HCT116 (cell line): ENCODE results near the gene TCF19.

Experiments
- CEBPB ChIP-seq: IDR thresholded peaks from 2 replicates; pipeline ENCODE4 v1.6.1; 2012; ENCODE audit warnings: low read depth
- EZH2 ChIP-seq: fragments of 200-600 bp; sonication (generic); IDR thresholded peaks from 2 replicates; pipeline ENCODE4 v1.6.1; 2017; ENCODE audit warnings: antibody characterized with exemption, mixed run types
- EZH2phosphoT487 ChIP-seq: fragments of 200-600 bp; IDR thresholded peaks from 2 replicates; pipeline ENCODE4 v1.6.1; 2018; ENCODE audit warnings: antibody characterized with exemption, borderline replicate concordance
- JUND ChIP-seq: IDR thresholded peaks from 2 replicates; pipeline ENCODE4 v1.6.1; 2012
- POLR2A ChIP-seq: IDR thresholded peaks from 2 replicates; pipeline ENCODE4 v1.7.0; 2011; ENCODE audit warnings: borderline replicate concordance; ENCODE audit not compliant: insufficient read depth, insufficient read length; ENCODE audit errors: extremely low read depth
- RAD21 ChIP-seq: IDR thresholded peaks from 2 replicates; pipeline ENCODE4 v1.6.1; 2012; ENCODE audit warnings: low read depth, mild to moderate bottlenecking
- SP1 ChIP-seq: IDR thresholded peaks from 2 replicates; pipeline ENCODE4 v1.6.1; 2012; ENCODE audit warnings: low read depth
- TCF7L2 ChIP-seq: IDR thresholded peaks from 2 replicates; pipeline ENCODE4 v1.7.0; 2011; ENCODE audit warnings: borderline replicate concordance, inconsistent platforms; ENCODE audit not compliant: insufficient read depth, insufficient read length; ENCODE audit errors: extremely low read depth
- YY1 ChIP-seq: IDR thresholded peaks from 2 replicates; pipeline ENCODE4 v1.6.1; 2011; ENCODE audit warnings: low read length, low read depth, moderate library complexity, mild to moderate bottlenecking; ENCODE audit not compliant: insufficient replicate concordance; ENCODE audit errors: extremely low read depth
- ZFX ChIP-seq: fragments of 450-650 bp; IDR thresholded peaks from 2 replicates; pipeline ENCODE4 v1.6.1; 2017
- TF ChIP-seq, protein P1 (sequence below), 3 experiments: fragments of 200-600 bp in 1 of 3; sonication (generic) in 1 of 3; IDR thresholded peaks in 2 of 3; conservative IDR thresholded peaks in 1 of 3; 2 replicates each; pipeline ENCODE4 v1.5.1; 2012 to 2017; ENCODE audit warnings: low read depth in 2 of 3, low read length in 2 of 3, antibody characterized with exemption in 1 of 3, borderline replicate concordance in 1 of 3, control low read depth in 1 of 3, mild to moderate bottlenecking in 1 of 3, mixed read lengths in 1 of 3, mixed run types in 1 of 3, moderate library complexity in 1 of 3; ENCODE audit not compliant: insufficient read depth in 1 of 3
- TF ChIP-seq, protein P2 (sequence below): IDR thresholded peaks from 2 replicates; pipeline ENCODE4 v1.6.1; 2012
- TF ChIP-seq, protein P3 (sequence below): IDR thresholded peaks from 2 replicates; pipeline ENCODE4 v1.6.1; 2012; ENCODE audit warnings: low read depth
- TF ChIP-seq, protein P4 (sequence below): IDR thresholded peaks from 2 replicates; pipeline ENCODE4 v1.6.1; 2012

DNA sequence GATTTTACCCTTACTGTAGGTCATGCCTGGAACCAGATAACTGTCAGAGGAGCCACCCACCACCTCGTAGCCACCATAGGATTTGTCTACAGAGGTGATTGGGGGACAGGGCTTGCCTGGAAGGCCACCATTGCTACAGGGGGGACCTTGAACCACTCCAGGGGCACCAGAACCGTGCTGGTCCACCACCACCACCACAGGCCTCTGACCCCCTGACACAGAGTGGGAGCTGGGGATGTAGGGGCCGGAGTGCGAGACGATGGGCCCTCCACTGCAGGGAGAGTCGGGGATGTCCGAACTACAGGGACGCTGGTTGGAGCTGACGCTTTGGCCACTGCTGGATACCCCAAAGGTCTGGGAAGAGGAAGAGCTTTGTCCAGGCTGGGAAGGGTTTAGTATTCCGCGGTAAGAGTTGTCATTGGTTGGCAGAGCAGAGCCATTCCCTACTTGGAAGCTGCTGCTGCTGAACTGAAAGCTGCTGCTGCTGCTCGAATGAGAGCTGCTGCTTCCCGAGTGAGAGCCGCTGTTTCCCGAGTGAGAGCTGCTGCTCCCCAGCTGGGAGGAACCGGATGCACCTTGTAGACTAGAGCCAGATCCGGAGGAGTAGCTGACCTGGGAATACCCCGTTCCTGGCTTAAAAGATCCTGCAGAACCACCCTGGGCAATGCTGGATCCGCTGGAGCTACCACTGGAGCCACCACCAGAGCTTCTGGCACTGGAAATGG lies 41.6 kb upstream of the TCF19 start:
- no peak for TF ChIP-seq ZFX
- TF ChIP-seq, protein P1, sequence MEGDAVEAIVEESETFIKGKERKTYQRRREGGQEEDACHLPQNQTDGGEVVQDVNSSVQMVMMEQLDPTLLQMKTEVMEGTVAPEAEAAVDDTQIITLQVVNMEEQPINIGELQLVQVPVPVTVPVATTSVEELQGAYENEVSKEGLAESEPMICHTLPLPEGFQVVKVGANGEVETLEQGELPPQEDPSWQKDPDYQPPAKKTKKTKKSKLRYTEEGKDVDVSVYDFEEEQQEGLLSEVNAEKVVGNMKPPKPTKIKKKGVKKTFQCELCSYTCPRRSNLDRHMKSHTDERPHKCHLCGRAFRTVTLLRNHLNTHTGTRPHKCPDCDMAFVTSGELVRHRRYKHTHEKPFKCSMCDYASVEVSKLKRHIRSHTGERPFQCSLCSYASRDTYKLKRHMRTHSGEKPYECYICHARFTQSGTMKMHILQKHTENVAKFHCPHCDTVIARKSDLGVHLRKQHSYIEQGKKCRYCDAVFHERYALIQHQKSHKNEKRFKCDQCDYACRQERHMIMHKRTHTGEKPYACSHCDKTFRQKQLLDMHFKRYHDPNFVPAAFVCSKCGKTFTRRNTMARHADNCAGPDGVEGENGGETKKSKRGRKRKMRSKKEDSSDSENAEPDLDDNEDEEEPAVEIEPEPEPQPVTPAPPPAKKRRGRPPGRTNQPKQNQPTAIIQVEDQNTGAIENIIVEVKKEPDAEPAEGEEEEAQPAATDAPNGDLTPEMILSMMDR (IDR thresholded peaks at IDR 0.05 in 2 of 3, conservative IDR thresholded peaks at IDR 0.05 in 1 of 3; ENCODE audit: borderline replicate concordance in 1 of 3, insufficient read depth in 1 of 3, low read depth in 2 of 3, low read length in 2 of 3), result no peak
- TF ChIP-seq RAD21, result no peak
- no peak for TF ChIP-seq SP1
- TF ChIP-seq CEBPB, result no peak
- no peak for TF ChIP-seq POLR2A
- TF ChIP-seq, protein P2, sequence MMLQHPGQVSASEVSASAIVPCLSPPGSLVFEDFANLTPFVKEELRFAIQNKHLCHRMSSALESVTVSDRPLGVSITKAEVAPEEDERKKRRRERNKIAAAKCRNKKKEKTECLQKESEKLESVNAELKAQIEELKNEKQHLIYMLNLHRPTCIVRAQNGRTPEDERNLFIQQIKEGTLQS, result no peak
- TF ChIP-seq, protein P3, sequence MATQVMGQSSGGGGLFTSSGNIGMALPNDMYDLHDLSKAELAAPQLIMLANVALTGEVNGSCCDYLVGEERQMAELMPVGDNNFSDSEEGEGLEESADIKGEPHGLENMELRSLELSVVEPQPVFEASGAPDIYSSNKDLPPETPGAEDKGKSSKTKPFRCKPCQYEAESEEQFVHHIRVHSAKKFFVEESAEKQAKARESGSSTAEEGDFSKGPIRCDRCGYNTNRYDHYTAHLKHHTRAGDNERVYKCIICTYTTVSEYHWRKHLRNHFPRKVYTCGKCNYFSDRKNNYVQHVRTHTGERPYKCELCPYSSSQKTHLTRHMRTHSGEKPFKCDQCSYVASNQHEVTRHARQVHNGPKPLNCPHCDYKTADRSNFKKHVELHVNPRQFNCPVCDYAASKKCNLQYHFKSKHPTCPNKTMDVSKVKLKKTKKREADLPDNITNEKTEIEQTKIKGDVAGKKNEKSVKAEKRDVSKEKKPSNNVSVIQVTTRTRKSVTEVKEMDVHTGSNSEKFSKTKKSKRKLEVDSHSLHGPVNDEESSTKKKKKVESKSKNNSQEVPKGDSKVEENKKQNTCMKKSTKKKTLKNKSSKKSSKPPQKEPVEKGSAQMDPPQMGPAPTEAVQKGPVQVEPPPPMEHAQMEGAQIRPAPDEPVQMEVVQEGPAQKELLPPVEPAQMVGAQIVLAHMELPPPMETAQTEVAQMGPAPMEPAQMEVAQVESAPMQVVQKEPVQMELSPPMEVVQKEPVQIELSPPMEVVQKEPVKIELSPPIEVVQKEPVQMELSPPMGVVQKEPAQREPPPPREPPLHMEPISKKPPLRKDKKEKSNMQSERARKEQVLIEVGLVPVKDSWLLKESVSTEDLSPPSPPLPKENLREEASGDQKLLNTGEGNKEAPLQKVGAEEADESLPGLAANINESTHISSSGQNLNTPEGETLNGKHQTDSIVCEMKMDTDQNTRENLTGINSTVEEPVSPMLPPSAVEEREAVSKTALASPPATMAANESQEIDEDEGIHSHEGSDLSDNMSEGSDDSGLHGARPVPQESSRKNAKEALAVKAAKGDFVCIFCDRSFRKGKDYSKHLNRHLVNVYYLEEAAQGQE, result no peak
- TF ChIP-seq YY1, result no peak
- TF ChIP-seq JUND, result no peak
- TF ChIP-seq TCF7L2, result no peak
- TF ChIP-seq, protein P4, sequence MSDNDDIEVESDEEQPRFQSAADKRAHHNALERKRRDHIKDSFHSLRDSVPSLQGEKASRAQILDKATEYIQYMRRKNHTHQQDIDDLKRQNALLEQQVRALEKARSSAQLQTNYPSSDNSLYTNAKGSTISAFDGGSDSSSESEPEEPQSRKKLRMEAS, result no peak
- no peak for TF ChIP-seq EZH2
- no peak for TF ChIP-seq EZH2phosphoT487
